ENCODE data around the gene MAP1LC3A. TPM values are rescaled to one million over a fixed set of nuclear protein-coding genes. Genes with fewer than 3 reads are reported as not detected.

Gene MAP1LC3A
- total RNA-seq, 1 experiment from 2014 or later, result 25.9 TPM

DNA sequence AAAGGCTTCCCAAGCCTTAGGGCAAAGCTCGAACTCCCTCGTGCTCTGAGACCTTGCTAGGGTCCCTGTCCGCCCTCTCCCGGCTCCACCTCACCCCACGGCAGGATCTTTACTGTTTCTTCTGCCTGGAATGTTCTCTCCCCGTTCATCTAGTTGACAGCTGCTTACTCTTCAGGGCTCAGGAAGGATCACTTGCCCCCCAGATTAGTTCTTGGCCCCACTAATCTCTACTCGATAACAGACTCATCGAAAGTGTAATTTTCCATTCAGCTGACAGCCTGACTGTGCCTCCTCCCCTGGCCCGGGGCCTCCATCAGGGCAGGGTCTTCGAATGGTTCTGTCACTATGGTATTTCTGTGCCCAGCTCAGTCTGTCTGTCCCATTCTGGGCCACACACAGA is 3.1 kb downstream of the MAP1LC3A start:
- DNase-seq, result no peak
- Mint-ChIP-seq H3K9me3 (no peaks in the 10 kb centered on the region), H3K36me3 (ENCODE audit: insufficient read depth in 1 of 3, low read depth in 3 of 3) (peaks cover 0 to 3% (median 2%) of the 10 kb centered on the region in 3 experiments; a peak in 2 of 7 replicates), H3K27me3 (ENCODE audit: low read depth) (peaks cover 3% of the 10 kb centered on the region), H3K27ac (peak overlapping the region in 1 of 3 experiments; percentile 4; a peak in 1 of 7 replicates), H3K4me1 (peaks cover 7 to 9% of the 10 kb centered on the region in 2 experiments), H3K4me3 (no peak overlapping the region; a peak in 1 of 5 replicates)
- H3K79me2 ChIP-seq (ENCODE audit: insufficient read depth, low read length), result no peaks in the 10 kb centered on the region
- no peaks in the 10 kb centered on the region for H3K79me1 ChIP-seq (ENCODE audit: insufficient read depth, low read depth, low read length, poor library complexity, severe bottlenecking)
- H3K4me2 ChIP-seq (ENCODE audit: insufficient read depth, insufficient read length, low read length), result no peak overlapping the region
- no peak overlapping the region for H3K56ac ChIP-seq (ENCODE audit: insufficient read length, low read depth, low read length)
- no peak overlapping the region for H4K91ac ChIP-seq (ENCODE audit: insufficient read length, low read depth, low read length)
- no peak overlapping the region for H3K9ac ChIP-seq (ENCODE audit: extremely low read depth, insufficient read length, low read length)
- no peak overlapping the region for H4K5ac ChIP-seq (ENCODE audit: insufficient read length, low read depth, low read length)
- no peak overlapping the region for H3T11ph ChIP-seq (ENCODE audit: low read length)
- WGBS (ENCODE audit: extremely low coverage, insufficient read length, low lambda C conversion rate), result no CpG with 5 or more reads among the region's 10 CpGs
- no peak overlapping the region for H2AFZ ChIP-seq (ENCODE audit: low read length)
- no peak overlapping the region for H4K8ac ChIP-seq (replicated peaks; ENCODE audit: insufficient read length, low read depth, low read length)
- H3K23ac ChIP-seq (ENCODE audit: insufficient read length, low read depth, low read length), result no peak overlapping the region
- no peak overlapping the region for H2BK12ac ChIP-seq (ENCODE audit: insufficient read length, low read depth, low read length)
- no peaks in the 10 kb centered on the region for H4K20me1 ChIP-seq (ENCODE audit: control insufficient read depth, insufficient read depth, insufficient read length)
- H2BK20ac ChIP-seq (ENCODE audit: low read depth, low read length, poor library complexity, severe bottlenecking), result no peak overlapping the region
- no peak overlapping the region for H2BK15ac ChIP-seq (ENCODE audit: low read depth, low read length)
- H3K18ac ChIP-seq (ENCODE audit: insufficient read length, low read depth, low read length), result no peak overlapping the region
- peaks cover 4% of the 10 kb centered on the region for H3K23me2 ChIP-seq (ENCODE audit: insufficient read length, low read depth, low read length, poor library complexity, severe bottlenecking)
- TF ChIP-seq, protein P1, sequence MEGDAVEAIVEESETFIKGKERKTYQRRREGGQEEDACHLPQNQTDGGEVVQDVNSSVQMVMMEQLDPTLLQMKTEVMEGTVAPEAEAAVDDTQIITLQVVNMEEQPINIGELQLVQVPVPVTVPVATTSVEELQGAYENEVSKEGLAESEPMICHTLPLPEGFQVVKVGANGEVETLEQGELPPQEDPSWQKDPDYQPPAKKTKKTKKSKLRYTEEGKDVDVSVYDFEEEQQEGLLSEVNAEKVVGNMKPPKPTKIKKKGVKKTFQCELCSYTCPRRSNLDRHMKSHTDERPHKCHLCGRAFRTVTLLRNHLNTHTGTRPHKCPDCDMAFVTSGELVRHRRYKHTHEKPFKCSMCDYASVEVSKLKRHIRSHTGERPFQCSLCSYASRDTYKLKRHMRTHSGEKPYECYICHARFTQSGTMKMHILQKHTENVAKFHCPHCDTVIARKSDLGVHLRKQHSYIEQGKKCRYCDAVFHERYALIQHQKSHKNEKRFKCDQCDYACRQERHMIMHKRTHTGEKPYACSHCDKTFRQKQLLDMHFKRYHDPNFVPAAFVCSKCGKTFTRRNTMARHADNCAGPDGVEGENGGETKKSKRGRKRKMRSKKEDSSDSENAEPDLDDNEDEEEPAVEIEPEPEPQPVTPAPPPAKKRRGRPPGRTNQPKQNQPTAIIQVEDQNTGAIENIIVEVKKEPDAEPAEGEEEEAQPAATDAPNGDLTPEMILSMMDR (conservative IDR thresholded peaks at IDR 0.05), result no peak
- no peak overlapping the region for H3K27ac ChIP-seq (ENCODE audit: insufficient read length, low read depth, low read length)
- no peaks in the 10 kb centered on the region for H3K9me3 ChIP-seq (ENCODE audit: control insufficient read depth, low read depth, low read length)
- no peak overlapping the region for H3K14ac ChIP-seq (ENCODE audit: insufficient read depth, low read length)
- H3K4ac ChIP-seq (ENCODE audit: low read depth, low read length), result no peak overlapping the region
- no peak overlapping the region for H2BK5ac ChIP-seq (ENCODE audit: insufficient read length, low read length)
- no peaks in the 10 kb centered on the region for H3K27me3 ChIP-seq (ENCODE audit: insufficient read depth, low read length)
- no peak overlapping the region for H2BK120ac ChIP-seq (ENCODE audit: low read depth, low read length, poor library complexity, severe bottlenecking)
- H3K4me1 ChIP-seq (ENCODE audit: insufficient read depth, low read length), result no peaks in the 10 kb centered on the region
- H2AK5ac ChIP-seq (ENCODE audit: insufficient read length, low read length), result no peak overlapping the region
